ENCODE data around the gene APOA4. TPM values are rescaled to one million over a fixed set of nuclear protein-coding genes. Genes with fewer than 3 reads are reported as not detected.

APOA4 gene
- total and polyA plus RNA-seq, 11 donors = 0.86 TPM; not detected in 10

- intact Hi-C loops (cut with DNase I) = loop anchor here in 1 of 10 donors (10.0 kb wide), 1 partner anchor 360 kb away; no protein-coding TSS in a partner anchor
- Histone ChIP-seq H3K27me3 (no peaks in the 10 kb centered on the region), H3K27ac (peak overlapping the region in 2 of 12 donors; percentile 17 to 31), H3K9me3 (no peaks in the 10 kb centered on the region), H3K36me3 (peaks cover 0 to 98% (median 94%) of the 10 kb centered on the region in 9 donors), H3K4me3 (no peak overlapping the region), H3K4me1 (peaks cover 0 to 45% (median 13%) of the 10 kb centered on the region in 12 donors)
- no peak for DNase-seq
- WGBS, 4 donors = 68 to 85% (median 77%) methylated on average over 5 of the region's 5 CpGs
- no peak for ATAC-seq
- TF ChIP-seq POLR2A (IDR thresholded peaks at IDR 0.05) = no peak
- no peak for TF ChIP-seq CTCF (IDR thresholded peaks at IDR 0.05)
Measured at GRCh38 chr11:116864531-116864930, 41.4 kb upstream of the APOA4 start.

- DNase-seq (no peak), ATAC-seq (no peak)
- no peak for TF ChIP-seq CTCF (IDR thresholded peaks at IDR 0.05)
- no peak for TF ChIP-seq POLR2A (IDR thresholded peaks at IDR 0.05)
- Histone ChIP-seq H3K9me3 (no peaks in the 10 kb centered on the region), H3K4me1 (peaks cover 0 to 37% (median 12%) of the 10 kb centered on the region in 12 donors), H3K4me3 (no peak overlapping the region), H3K27ac (no peak overlapping the region), H3K27me3 (no peaks in the 10 kb centered on the region), H3K36me3 (peaks cover 3 to 98% (median 95%) of the 10 kb centered on the region in 9 donors)
- WGBS, 4 donors = 94 to 98% (median 96%) methylated on average over 3 of the region's 3 CpGs
- intact Hi-C loops (cut with DNase I) = loop anchor here in 1 of 10 donors (10.0 kb wide), 1 partner anchor 362 kb away; no protein-coding TSS in a partner anchor
Measured at GRCh38 chr11:116862951-116863350, 39.8 kb upstream of the APOA4 start.

GRCh38 chr11:116862185-116862584 lies 39.1 kb upstream of the APOA4 start:
- no peak for ATAC-seq
- no peak overlapping the region for H3K27ac ChIP-seq
- H3K27me3 ChIP-seq = no peaks in the 10 kb centered on the region
- no peak overlapping the region for H3K4me3 ChIP-seq
- WGBS, 4 donors = 84 to 100% (median 85%) methylated on average over 3 of the region's 3 CpGs
- TF ChIP-seq CTCF (IDR thresholded peaks at IDR 0.05) (no peak), POLR2A (IDR thresholded peaks at IDR 0.05) (no peak)
- no peak for DNase-seq
- H3K9me3 ChIP-seq = no peaks in the 10 kb centered on the region
- peaks cover 3 to 98% (median 95%) of the 10 kb centered on the region in 9 donors for H3K36me3 ChIP-seq
- intact Hi-C loops (cut with DNase I) = loop anchor here in 1 of 10 donors (10.0 kb wide), 1 partner anchor 363 kb away; no protein-coding TSS in a partner anchor
- peaks cover 0 to 29% (median 9%) of the 10 kb centered on the region in 12 donors for H3K4me1 ChIP-seq

GRCh38 chr11:116861539-116861938 lies 38.4 kb upstream of the APOA4 start:
- TF ChIP-seq POLR2A (IDR thresholded peaks at IDR 0.05) (no peak), CTCF (IDR thresholded peaks at IDR 0.05) (no peak)
- peaks cover 3 to 98% (median 95%) of the 10 kb centered on the region in 9 donors for H3K36me3 ChIP-seq
- intact Hi-C loops (cut with DNase I) = loop anchor here in 1 of 10 donors (10.0 kb wide), 1 partner anchor 363 kb away; no protein-coding TSS in a partner anchor
- H3K4me1 ChIP-seq = peaks cover 0 to 23% (median 9%) of the 10 kb centered on the region in 12 donors
- H3K27ac ChIP-seq = no peak overlapping the region
- 36 to 92% (median 88%) methylated on average over 1 of the region's 1 CpG for WGBS, 4 donors
- no peak overlapping the region for H3K4me3 ChIP-seq
- no peak for ATAC-seq
- no peak for DNase-seq
- H3K9me3 ChIP-seq = no peaks in the 10 kb centered on the region
- no peaks in the 10 kb centered on the region for H3K27me3 ChIP-seq
